ENCODE data around the gene SEMA4F. TPM values are rescaled to one million over a fixed set of nuclear protein-coding genes. Genes with fewer than 3 reads are reported as not detected.
A peak's percentile ranks its signal among the peaks of the same experiment; 100 is the strongest.

Gene SEMA4F
- total and polyA plus RNA-seq, 3 experiments from 2014 or later, result 7.8 to 8.5 (median 8.3) TPM

DNA sequence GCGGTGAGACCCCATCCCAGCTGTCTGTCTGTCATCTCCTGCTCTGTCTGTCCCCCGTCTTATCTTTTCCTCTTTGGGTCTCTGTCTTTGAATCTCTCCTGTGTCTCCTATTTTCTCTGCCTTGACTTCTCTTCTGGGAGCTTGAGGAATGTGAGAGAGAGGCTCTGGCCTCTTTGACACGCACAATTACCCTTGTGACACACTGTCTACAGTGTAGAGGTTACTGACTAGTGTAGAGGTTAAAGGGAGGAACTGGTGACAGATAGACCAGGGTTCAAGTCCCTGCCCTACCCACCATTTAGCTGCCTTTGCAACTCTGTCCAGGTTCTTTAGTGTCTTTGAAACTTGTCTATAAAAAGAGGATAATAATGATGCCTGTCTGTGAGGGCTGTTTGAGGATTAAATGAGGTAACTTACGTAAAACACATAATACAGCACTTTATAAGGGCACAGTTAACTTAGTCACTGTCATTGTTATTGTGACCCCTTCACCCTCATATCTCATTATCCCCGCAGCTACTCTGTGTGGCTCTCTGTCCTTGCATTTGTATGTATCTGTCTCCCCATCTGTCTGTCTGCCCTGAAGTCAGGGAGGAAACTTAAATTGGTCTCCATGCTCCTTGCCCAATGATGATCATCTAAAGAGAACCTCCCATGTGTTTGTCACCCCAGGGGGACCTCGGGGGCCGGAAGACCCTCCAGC, 19.9 kb downstream of the SEMA4F start:
- ChIA-PET POLR2A (no interaction called here), CTCF (no interaction called here)
- DNase-seq, result no peak
- Histone ChIP-seq H3K4me1 (ENCODE audit: insufficient read depth, low read length) (no peaks in the 10 kb centered on the region), H3K4me3 (ENCODE audit: low read length) (no peak overlapping the region), H3K27me3 (ENCODE audit: insufficient read depth, low read length, poor library complexity, severe bottlenecking) (no peaks in the 10 kb centered on the region), H3K27ac (ENCODE audit: low read depth, low read length) (no peak overlapping the region), H3K36me3 (ENCODE audit: insufficient read depth, low read length) (peaks cover 20% of the 10 kb centered on the region), H3K9me3 (ENCODE audit: low read length) (no peaks in the 10 kb centered on the region)
- H3K4me1 Mint-ChIP-seq, result no peaks in the 10 kb centered on the region
- H3K9me3 Mint-ChIP-seq, result no peaks in the 10 kb centered on the region
- H3K36me3 Mint-ChIP-seq, result peaks cover 5 to 84% (median 45%) of the 10 kb centered on the region in 3 donors
- no peak overlapping the region for H3K4me3 Mint-ChIP-seq
- H3K27ac Mint-ChIP-seq, result no peak overlapping the region
- no peaks in the 10 kb centered on the region for H3K27me3 Mint-ChIP-seq

DNA sequence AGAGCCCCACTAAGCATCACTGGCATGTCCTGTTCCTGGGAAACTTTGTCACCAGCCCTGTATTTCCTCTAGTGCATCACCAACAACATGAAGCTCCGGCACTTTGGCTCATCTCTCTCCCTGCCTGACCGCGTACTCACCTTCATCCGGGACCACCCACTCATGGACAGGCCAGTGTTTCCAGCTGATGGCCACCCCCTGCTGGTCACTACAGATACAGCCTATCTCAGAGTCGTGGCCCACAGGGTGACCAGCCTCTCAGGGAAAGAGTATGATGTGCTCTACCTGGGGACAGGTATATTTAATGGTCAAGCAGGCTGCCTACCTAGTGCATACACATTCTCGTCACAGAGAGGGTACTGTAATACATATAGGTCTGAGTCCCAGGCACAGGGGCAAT, 21.0 kb downstream of the SEMA4F start:
- Mint-ChIP-seq H3K9me3 (no peaks in the 10 kb centered on the region), H3K4me3 (no peak overlapping the region), H3K27me3 (no peaks in the 10 kb centered on the region), H3K4me1 (no peaks in the 10 kb centered on the region), H3K27ac (no peak overlapping the region), H3K36me3 (peaks cover 5 to 93% (median 49%) of the 10 kb centered on the region in 3 donors)
- DNase-seq, result no peak
- ChIA-PET CTCF (no interaction called here), POLR2A (no interaction called here)
- Histone ChIP-seq H3K27ac (ENCODE audit: low read depth, low read length) (no peak overlapping the region), H3K4me1 (ENCODE audit: insufficient read depth, low read length) (no peaks in the 10 kb centered on the region), H3K27me3 (ENCODE audit: insufficient read depth, low read length, poor library complexity, severe bottlenecking) (no peaks in the 10 kb centered on the region), H3K36me3 (ENCODE audit: insufficient read depth, low read length) (peaks cover 20% of the 10 kb centered on the region), H3K4me3 (ENCODE audit: low read length) (no peak overlapping the region), H3K9me3 (ENCODE audit: low read length) (no peaks in the 10 kb centered on the region)

DNA sequence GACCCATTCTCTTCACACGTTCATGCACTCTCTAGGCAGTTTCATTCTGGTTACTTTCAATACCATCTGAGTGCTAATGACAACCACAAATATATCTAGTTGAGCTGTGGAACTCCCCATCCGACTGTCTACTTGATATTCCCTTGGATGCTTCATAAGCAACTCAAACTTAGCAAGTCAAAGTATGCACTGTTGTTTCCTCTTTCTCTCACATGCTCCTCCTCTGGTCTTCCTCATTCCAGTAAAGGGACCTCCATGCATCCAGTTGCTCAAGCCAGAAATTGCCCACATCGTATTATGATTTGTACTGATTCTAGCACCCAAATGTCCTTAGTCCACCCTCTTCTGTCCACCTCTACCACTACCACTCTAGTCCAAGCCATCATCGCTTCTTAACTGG, 22.3 kb downstream of the SEMA4F start:
- Mint-ChIP-seq H3K4me1 (no peaks in the 10 kb centered on the region), H3K4me3 (no peak overlapping the region), H3K9me3 (no peaks in the 10 kb centered on the region), H3K36me3 (peaks cover 5 to 95% (median 50%) of the 10 kb centered on the region in 3 donors), H3K27me3 (no peaks in the 10 kb centered on the region), H3K27ac (no peak overlapping the region)
- H3K4me1 ChIP-seq (ENCODE audit: insufficient read depth, low read length), result no peaks in the 10 kb centered on the region
- no peak overlapping the region for H3K4me3 ChIP-seq (ENCODE audit: low read length)
- ChIA-PET CTCF (no interaction called here), POLR2A (no interaction called here)
- H3K36me3 ChIP-seq (ENCODE audit: insufficient read depth, low read length), result peaks cover 20% of the 10 kb centered on the region
- H3K27me3 ChIP-seq (ENCODE audit: insufficient read depth, low read length, poor library complexity, severe bottlenecking), result no peaks in the 10 kb centered on the region
- H3K9me3 ChIP-seq (ENCODE audit: low read length), result no peaks in the 10 kb centered on the region
- H3K27ac ChIP-seq (ENCODE audit: low read depth, low read length), result no peak overlapping the region
- DNase-seq, result no peak

DNA sequence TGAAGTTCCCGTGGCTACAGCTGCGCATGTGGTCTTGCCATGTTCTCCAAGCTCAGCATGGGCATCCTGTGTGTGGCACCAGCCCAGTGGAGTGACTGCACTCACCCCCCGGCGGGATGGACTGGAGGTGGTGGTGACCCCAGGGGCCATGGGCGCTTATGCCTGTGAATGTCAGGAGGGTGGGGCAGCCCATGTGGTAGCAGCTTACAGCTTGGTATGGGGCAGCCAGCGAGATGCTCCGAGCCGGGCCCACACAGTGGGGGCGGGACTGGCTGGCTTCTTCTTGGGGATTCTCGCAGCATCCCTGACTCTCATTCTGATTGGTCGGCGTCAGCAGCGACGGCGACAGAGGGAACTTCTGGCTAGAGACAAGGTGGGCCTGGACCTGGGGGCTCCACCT, 25.6 kb downstream of the SEMA4F start:
- H3K9me3 Mint-ChIP-seq, result no peaks in the 10 kb centered on the region
- H3K27ac Mint-ChIP-seq, result peak overlapping the region in 1 of 8 donors; percentile 3
- no peak overlapping the region for H3K4me3 Mint-ChIP-seq
- no peaks in the 10 kb centered on the region for H3K9me3 ChIP-seq (ENCODE audit: low read length)
- POLR2A ChIA-PET, result no interaction called here
- no peak overlapping the region for H3K4me3 ChIP-seq (ENCODE audit: low read length)
- H3K4me1 Mint-ChIP-seq, result no peaks in the 10 kb centered on the region
- CTCF ChIA-PET, result no interaction called here
- no peaks in the 10 kb centered on the region for H3K27me3 ChIP-seq (ENCODE audit: insufficient read depth, low read length, poor library complexity, severe bottlenecking)
- no peak overlapping the region for H3K27ac ChIP-seq (ENCODE audit: low read depth, low read length)
- peaks cover 14% of the 10 kb centered on the region for H3K36me3 ChIP-seq (ENCODE audit: insufficient read depth, low read length)
- DNase-seq, result no peak
- no peaks in the 10 kb centered on the region for H3K27me3 Mint-ChIP-seq
- H3K4me1 ChIP-seq (ENCODE audit: insufficient read depth, low read length), result no peaks in the 10 kb centered on the region
- peaks cover 5 to 71% (median 44%) of the 10 kb centered on the region in 3 donors for H3K36me3 Mint-ChIP-seq

DNA sequence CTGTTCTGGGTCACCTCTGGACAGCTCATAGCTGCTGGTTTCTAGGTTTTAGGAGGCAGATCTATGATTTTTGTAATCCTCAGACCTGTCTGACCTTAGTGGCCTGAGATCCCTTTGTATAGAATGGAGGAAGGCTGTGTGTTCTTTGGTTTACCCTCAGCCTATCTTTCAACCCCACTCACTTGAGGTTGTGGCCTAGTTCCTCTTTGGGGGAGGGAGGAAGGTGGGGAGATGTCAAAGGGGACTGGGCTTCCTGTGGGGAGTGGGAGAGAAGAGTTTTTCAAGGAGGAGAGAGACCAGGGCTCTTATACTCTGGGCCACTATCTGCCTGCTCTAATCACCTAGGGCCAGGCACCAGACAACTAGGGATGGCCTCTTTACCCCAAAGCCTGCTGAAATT, 28.5 kb downstream of the SEMA4F start:
- Histone ChIP-seq H3K36me3 (ENCODE audit: insufficient read depth, low read length) (no peaks in the 10 kb centered on the region), H3K4me1 (ENCODE audit: insufficient read depth, low read length) (no peaks in the 10 kb centered on the region), H3K27ac (ENCODE audit: low read depth, low read length) (no peak overlapping the region), H3K27me3 (ENCODE audit: insufficient read depth, low read length, poor library complexity, severe bottlenecking) (no peaks in the 10 kb centered on the region), H3K4me3 (ENCODE audit: low read length) (no peak overlapping the region), H3K9me3 (ENCODE audit: low read length) (no peaks in the 10 kb centered on the region)
- no peaks in the 10 kb centered on the region for H3K27me3 Mint-ChIP-seq
- DNase-seq, result no peak
- ChIA-PET CTCF (interaction anchor here (0.6 kb wide), 1 partner anchor 285 kb away, joined by 3 read pairs; no protein-coding TSS in a partner anchor), POLR2A (no interaction called here)
- peak overlapping the region in 1 of 8 donors; percentile 59 for H3K27ac Mint-ChIP-seq
- no peaks in the 10 kb centered on the region for H3K4me1 Mint-ChIP-seq
- no peak overlapping the region for H3K4me3 Mint-ChIP-seq
- H3K36me3 Mint-ChIP-seq, result peaks cover 0 to 44% (median 33%) of the 10 kb centered on the region in 3 donors
- no peaks in the 10 kb centered on the region for H3K9me3 Mint-ChIP-seq

DNA sequence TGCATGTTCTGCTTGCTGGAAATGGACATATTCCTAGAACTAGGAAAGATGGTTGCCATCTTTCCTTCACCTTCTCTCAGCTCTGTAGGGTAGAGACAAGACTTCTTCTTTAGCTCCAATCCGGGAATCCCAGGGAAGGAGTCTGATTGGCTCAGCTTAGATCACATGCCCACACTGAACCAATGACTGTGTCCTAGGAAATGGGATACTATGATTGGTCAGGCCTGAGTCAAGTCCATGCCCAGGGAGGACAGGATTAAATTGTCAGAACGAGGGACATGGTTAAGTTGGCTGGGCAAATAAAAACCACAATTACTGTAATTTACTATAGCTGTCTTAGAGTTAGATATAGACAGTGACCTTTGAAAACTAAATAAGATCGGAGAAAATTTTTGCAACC, 31.4 kb downstream of the SEMA4F start:
- Mint-ChIP-seq H3K4me3 (no peak overlapping the region), H3K27me3 (peaks cover 0 to 2% of the 10 kb centered on the region in 2 donors), H3K36me3 (peaks cover 0 to 20% (median 16%) of the 10 kb centered on the region in 3 donors), H3K4me1 (no peaks in the 10 kb centered on the region), H3K27ac (no peak overlapping the region), H3K9me3 (no peaks in the 10 kb centered on the region)
- Histone ChIP-seq H3K27ac (ENCODE audit: low read depth, low read length) (no peak overlapping the region), H3K4me1 (ENCODE audit: insufficient read depth, low read length) (no peaks in the 10 kb centered on the region), H3K36me3 (ENCODE audit: insufficient read depth, low read length) (no peaks in the 10 kb centered on the region), H3K9me3 (ENCODE audit: low read length) (no peaks in the 10 kb centered on the region), H3K4me3 (ENCODE audit: low read length) (no peak overlapping the region), H3K27me3 (ENCODE audit: insufficient read depth, low read length, poor library complexity, severe bottlenecking) (no peaks in the 10 kb centered on the region)
- ChIA-PET CTCF (no interaction called here), POLR2A (no interaction called here)
- DNase-seq, result no peak

DNA sequence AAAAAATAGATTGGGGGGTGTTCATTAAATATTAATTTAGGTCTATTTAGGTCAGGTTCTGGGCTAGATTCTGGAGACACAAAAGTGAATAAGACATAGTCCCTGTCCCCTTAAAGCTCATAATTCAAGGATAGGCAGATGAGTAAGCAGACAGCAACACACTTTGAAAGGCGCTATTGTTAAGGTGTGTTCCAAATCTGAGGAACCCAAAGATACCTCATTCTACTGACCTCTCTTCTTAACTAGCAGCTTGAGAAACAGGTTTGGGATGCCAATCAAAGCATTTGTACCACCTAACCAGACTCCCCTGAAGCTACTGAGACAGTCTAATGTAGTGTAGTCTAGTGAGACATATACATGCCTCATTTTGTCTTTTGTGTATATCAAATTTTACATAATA, 34.8 kb downstream of the SEMA4F start:
- Mint-ChIP-seq H3K9me3 (no peaks in the 10 kb centered on the region), H3K27ac (no peak overlapping the region), H3K36me3 (peaks cover 0 to 11% (median 5%) of the 10 kb centered on the region in 3 donors), H3K4me3 (no peak overlapping the region), H3K27me3 (peaks cover 2 to 5% of the 10 kb centered on the region in 2 donors), H3K4me1 (no peaks in the 10 kb centered on the region)
- no peaks in the 10 kb centered on the region for H3K9me3 ChIP-seq (ENCODE audit: low read length)
- H3K4me3 ChIP-seq (ENCODE audit: low read length), result no peak overlapping the region
- H3K27me3 ChIP-seq (ENCODE audit: insufficient read depth, low read length, poor library complexity, severe bottlenecking), result no peaks in the 10 kb centered on the region
- H3K36me3 ChIP-seq (ENCODE audit: insufficient read depth, low read length), result no peaks in the 10 kb centered on the region
- ChIA-PET POLR2A (no interaction called here), CTCF (interaction anchor here (1.0 to 1.7 kb wide), 2 partner anchors 12 to 188 kb away, joined by 3 to 5 read pairs; no protein-coding TSS in a partner anchor)
- no peaks in the 10 kb centered on the region for H3K4me1 ChIP-seq (ENCODE audit: insufficient read depth, low read length)
- H3K27ac ChIP-seq (ENCODE audit: low read depth, low read length), result no peak overlapping the region
- DNase-seq, result no peak

DNA sequence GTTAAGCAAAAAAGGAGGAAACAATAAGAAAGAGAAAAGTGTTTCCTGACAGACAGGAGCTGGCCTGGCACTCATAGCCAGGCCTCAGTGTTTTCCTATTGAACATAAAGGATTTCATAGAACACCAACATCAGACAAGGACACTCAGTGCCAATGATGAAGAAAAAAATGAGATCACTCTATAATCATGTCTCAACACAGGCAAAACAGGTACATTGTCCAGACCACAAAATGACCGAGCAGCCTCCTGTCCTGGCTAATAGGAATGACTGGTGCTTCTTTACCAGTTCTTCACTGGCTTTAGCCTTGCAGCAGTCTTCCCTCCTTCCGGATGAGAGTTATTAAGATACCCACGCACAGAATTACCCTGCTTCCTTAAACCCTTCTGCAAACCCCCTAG, 35.6 kb downstream of the SEMA4F start:
- H3K27ac Mint-ChIP-seq, result peak overlapping the region in 1 of 8 donors; percentile 61
- POLR2A ChIA-PET, result no interaction called here
- no peaks in the 10 kb centered on the region for H3K4me1 ChIP-seq (ENCODE audit: insufficient read depth, low read length)
- no peak for DNase-seq
- H3K27ac ChIP-seq (ENCODE audit: low read depth, low read length), result no peak overlapping the region
- no peaks in the 10 kb centered on the region for H3K4me1 Mint-ChIP-seq
- peaks cover 2 to 5% of the 10 kb centered on the region in 2 donors for H3K27me3 Mint-ChIP-seq
- no peak overlapping the region for H3K4me3 ChIP-seq (ENCODE audit: low read length)
- H3K4me3 Mint-ChIP-seq, result no peak overlapping the region
- CTCF ChIA-PET, result no interaction called here
- peaks cover 0 to 11% (median 2%) of the 10 kb centered on the region in 3 donors for H3K36me3 Mint-ChIP-seq
- H3K36me3 ChIP-seq (ENCODE audit: insufficient read depth, low read length), result no peaks in the 10 kb centered on the region
- H3K27me3 ChIP-seq (ENCODE audit: insufficient read depth, low read length, poor library complexity, severe bottlenecking), result no peaks in the 10 kb centered on the region
- H3K9me3 ChIP-seq (ENCODE audit: low read length), result no peaks in the 10 kb centered on the region
- no peaks in the 10 kb centered on the region for H3K9me3 Mint-ChIP-seq
